WTC11 (cell line): ENCODE data around the gene TMEM223. TPM values are rescaled to one million over a fixed set of nuclear protein-coding genes. Genes with fewer than 3 reads are reported as not detected.

ENCODE experiments used
- ATAC-seq: fragments of 200-7000 bp; cut with Tn5 transposase; 2 replicates; pipeline ENCODE4 v1.10.0; 2021; ENCODE audit warnings: mild to moderate bottlenecking, moderate library complexity
- CTCF ChIA-PET: fragments of 300-600 bp; sonication (Branson Sonifier 250); formaldehyde crosslinking; loops from one replicate; lab custom pipeline; 2021; ENCODE audit warnings: antibody characterized with exemption; lab: Charles Lee
- POLR2A ChIA-PET: fragments of 350-600 bp; sonication (Branson Sonifier 250); formaldehyde crosslinking; loops from one replicate; lab custom pipeline; 2021; ENCODE audit warnings: antibody characterized with exemption; lab: Charles Lee
- DNase-seq: peaks from one replicate; pipeline ENCODE4 v3.0.0; 2021; ENCODE audit warnings: low spot score
- H3K27ac Mint-ChIP-seq: 2 replicates; pipeline ENCODE4 v1.8.0; 2021; ENCODE audit warnings: mixed read lengths
- H3K27me3 Mint-ChIP-seq: 2 replicates; pipeline ENCODE4 v1.8.0; 2021; ENCODE audit warnings: low read depth, mild to moderate bottlenecking, moderate library complexity, mixed read lengths
- H3K36me3 Mint-ChIP-seq: 2 replicates; pipeline ENCODE4 v1.8.0; 2021; ENCODE audit warnings: mixed read lengths
- H3K4me1 Mint-ChIP-seq: 2 replicates; pipeline ENCODE4 v1.8.0; 2022; ENCODE audit warnings: mixed read lengths
- H3K4me3 Mint-ChIP-seq: 2 replicates; pipeline ENCODE4 v1.8.0; 2021; ENCODE audit warnings: mild to moderate bottlenecking, moderate library complexity, mixed read lengths
- H3K9me3 Mint-ChIP-seq: 2 replicates; pipeline ENCODE4 v1.8.0; 2021; ENCODE audit warnings: mixed read lengths
- AR ChIP-seq: fragments of 250-450 bp; sonication (Bioruptor Pico); IDR thresholded peaks from 2 replicates; pipeline ENCODE4 v1.9.0; 2021; ENCODE audit warnings: mild to moderate bottlenecking
- ATF1 ChIP-seq: sonication (generic); formaldehyde crosslinking; IDR thresholded peaks from 2 replicates; pipeline ENCODE4 v1.8.1; 2023; ENCODE audit warnings: mild to moderate bottlenecking, moderate library complexity, missing genetic modification reagents
- CBFB ChIP-seq: sonication (generic); formaldehyde crosslinking; IDR thresholded peaks from 2 replicates; pipeline ENCODE4 v1.8.1; 2022; ENCODE audit warnings: mild to moderate bottlenecking, low read depth, missing genetic modification reagents
- E2F1 ChIP-seq: sonication (generic); formaldehyde crosslinking; IDR thresholded peaks from 2 replicates; pipeline ENCODE4 v1.8.0; 2022; ENCODE audit warnings: mild to moderate bottlenecking, missing genetic modification reagents
- ERG ChIP-seq: fragments of 250-450 bp; sonication (Bioruptor Pico); IDR thresholded peaks from 2 replicates; pipeline ENCODE4 v1.8.0; 2021; ENCODE audit warnings: mild to moderate bottlenecking
- FOXK1 ChIP-seq: sonication (generic); formaldehyde crosslinking; IDR thresholded peaks from 2 replicates; pipeline ENCODE4 v1.8.0; 2022; ENCODE audit warnings: mild to moderate bottlenecking, moderate library complexity, missing genetic modification reagents
- JAZF1 ChIP-seq: fragments of 250-450 bp; sonication (Bioruptor Pico); IDR thresholded peaks from 2 replicates; pipeline ENCODE4 v1.9.0; 2021; ENCODE audit warnings: moderate library complexity, mild to moderate bottlenecking, inconsistent platforms
- MLX ChIP-seq: sonication (generic); formaldehyde crosslinking; IDR thresholded peaks from 2 replicates; pipeline ENCODE4 v1.8.1; 2023; ENCODE audit warnings: mild to moderate bottlenecking, missing genetic modification reagents, moderate library complexity
- MYBL2 ChIP-seq: sonication (generic); formaldehyde crosslinking; IDR thresholded peaks from 2 replicates; pipeline ENCODE4 v1.8.1; 2023; ENCODE audit warnings: mild to moderate bottlenecking, moderate library complexity, missing genetic modification reagents
- NR2C2 ChIP-seq: sonication (generic); formaldehyde crosslinking; IDR thresholded peaks from 2 replicates; pipeline ENCODE4 v1.8.0; 2022; ENCODE audit warnings: mild to moderate bottlenecking, missing genetic modification reagents
- PRRX2 ChIP-seq: fragments of 250-450 bp; sonication (Bioruptor Pico); IDR thresholded peaks from 2 replicates; pipeline ENCODE4 v1.8.0; 2021; ENCODE audit warnings: mild to moderate bottlenecking
- STAT6 ChIP-seq: sonication (generic); formaldehyde crosslinking; conservative IDR thresholded peaks from 2 replicates; pipeline ENCODE4 v1.8.1; 2023; ENCODE audit warnings: mild to moderate bottlenecking, low read depth, missing genetic modification reagents, moderate library complexity
- TEAD1 ChIP-seq: sonication (generic); formaldehyde crosslinking; IDR thresholded peaks from 2 replicates; pipeline ENCODE4 v1.8.0; 2022; ENCODE audit warnings: mild to moderate bottlenecking, missing genetic modification reagents
- ZNF219 ChIP-seq: sonication (generic); formaldehyde crosslinking; IDR thresholded peaks from 2 replicates; pipeline ENCODE4 v1.8.0; 2023; ENCODE audit warnings: missing genetic modification reagents, mild to moderate bottlenecking, borderline replicate concordance
- ZNF232 ChIP-seq: sonication (generic); formaldehyde crosslinking; IDR thresholded peaks from 2 replicates; pipeline ENCODE4 v1.8.0; 2022; ENCODE audit warnings: mild to moderate bottlenecking, missing genetic modification reagents
- ZNF263 ChIP-seq: sonication (generic); formaldehyde crosslinking; IDR thresholded peaks from 2 replicates; pipeline ENCODE4 v1.8.1; 2022; ENCODE audit warnings: low read depth, mild to moderate bottlenecking, moderate library complexity, missing genetic modification reagents
- ZNF425 ChIP-seq: fragments of 250-450 bp; sonication (Bioruptor Pico); conservative IDR thresholded peaks from 2 replicates; pipeline ENCODE4 v1.9.0; 2021; ENCODE audit warnings: mild to moderate bottlenecking
- total RNA-seq: library from RNA; stranded (reverse); gene quantifications from 3 replicates; pipeline ENCODE4 v1.2.3, GENCODE V29; 2021

TMEM223 gene
- total RNA-seq, 1 experiment from 2014 or later: 26.4 TPM

GRCh38 chr11:62794201-62794775 is 2.5 kb upstream of the TMEM223 start:
- ATAC-seq (no peak), DNase-seq (no peak)
- Mint-ChIP-seq H3K9me3 (no peaks in the 10 kb centered on the region), H3K4me1 (peaks cover 18% of the 10 kb centered on the region), H3K4me3 (no peak overlapping the region), H3K27me3 (no peaks in the 10 kb centered on the region), H3K36me3 (peaks cover 73% of the 10 kb centered on the region)
- CTCF ChIA-PET: interaction anchor here (0.6 to 1.0 kb wide), 2 partner anchors 90 to 175 kb away, joined by 3 read pairs; no protein-coding TSS in a partner anchor
- TF ChIP-seq ZNF425 (CRISPR knock-in tag): no peak
- TF ChIP-seq ZNF219: no peak
- no peak for TF ChIP-seq ERG (CRISPR knock-in tag)
- no peak for TF ChIP-seq PRRX2 (CRISPR knock-in tag)
- no peak for TF ChIP-seq ATF1
- TF ChIP-seq FOXK1 (CRISPR knock-in tag): no peak
- TF ChIP-seq STAT6 (CRISPR knock-in tag): no peak
- no peak for TF ChIP-seq CBFB (CRISPR knock-in tag)
- TF ChIP-seq JAZF1: no peak
- TF ChIP-seq NR2C2: no peak
- TF ChIP-seq ZNF232 (CRISPR knock-in tag): no peak
- TF ChIP-seq, all 79 proteins: peak for 0
- H3K27ac Mint-ChIP-seq: no peak overlapping the region
- POLR2A ChIA-PET: interaction anchor here (1.0 kb wide), 1 partner anchor 38 kb away, joined by 3 read pairs; the partner anchor contains the start of gene STX5

GRCh38 chr11:62792202-62792575 is 383 bp upstream of the TMEM223 start:
- POLR2A ChIA-PET: interaction anchor here (0.9 to 1.0 kb wide), 3 partner anchors 38 to 49 kb away, joined by 3 to 5 read pairs (median 3); partner anchors contain the start of genes STX5, TEX54 and ZBTB3
- TF ChIP-seq ATF1: no peak
- no peak for TF ChIP-seq MYBL2
- no peak for TF ChIP-seq ZNF263
- TF ChIP-seq TEAD1 (CRISPR knock-in tag): no peak
- no peak for TF ChIP-seq E2F1
- TF ChIP-seq AR (CRISPR knock-in tag): no peak
- no peak for TF ChIP-seq MLX (CRISPR knock-in tag)
- TF ChIP-seq, all 79 proteins: peak for 0
- Mint-ChIP-seq H3K9me3 (no peaks in the 10 kb centered on the region), H3K27me3 (no peaks in the 10 kb centered on the region; the same call in 1 of the 2 replicates), H3K27ac (peak overlapping the region; percentile 93), H3K36me3 (peaks cover 59% of the 10 kb centered on the region), H3K4me1 (peaks cover 30% of the 10 kb centered on the region), H3K4me3 (peak overlapping the region; percentile 91)
- DNase-seq: peak; percentile 38
- CTCF ChIA-PET: interaction anchor here (0.6 to 0.7 kb wide), 3 partner anchors 31 to 1260 kb away, joined by 3 read pairs; partner anchors contain the start of genes LBHD1 and POLR2G
- peak; percentile 8 for ATAC-seq
